SK-N-MC (cell line): ENCODE data around the gene OXGR1.

Source experiments
- EZH2 ChIP-seq: fragments of 200-600 bp; sonication (generic); IDR thresholded peaks from one replicate; pipeline ENCODE4 v1.6.1; 2017; ENCODE audit warnings: antibody characterized with exemption
- POLR2AphosphoS5 ChIP-seq: IDR thresholded peaks from 2 replicates; pipeline ENCODE4 v1.6.1; 2012; ENCODE audit warnings: mild to moderate bottlenecking, low read depth, low read length, borderline replicate concordance

DNA sequence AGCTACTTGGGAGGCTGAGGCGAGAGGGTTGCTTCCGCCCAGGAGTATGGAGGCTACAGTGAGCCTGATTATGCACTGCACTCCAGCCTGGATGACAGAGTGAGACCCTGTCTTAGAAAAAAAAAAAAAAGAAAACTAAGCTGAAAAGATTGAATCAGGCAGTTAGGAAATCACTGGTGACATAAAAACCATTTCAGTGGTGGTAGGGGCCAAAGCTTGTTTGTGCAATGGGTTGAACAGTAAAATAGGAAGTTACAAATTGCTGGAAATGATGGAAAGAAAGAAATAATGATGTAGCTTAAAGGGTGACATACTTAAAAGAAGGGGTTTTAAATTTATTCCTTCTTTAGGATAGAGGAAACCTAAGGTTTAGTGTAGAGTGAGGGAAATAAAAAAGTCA lies 4.8 kb upstream of the OXGR1 start:
- TF ChIP-seq EZH2 = no peak
- TF ChIP-seq POLR2AphosphoS5 = no peak
